ENCODE results near the gene ABCD1. TPM values are rescaled to one million over a fixed set of nuclear protein-coding genes. Genes with fewer than 3 reads are reported as not detected.

ABCD1 gene
- total and polyA plus RNA-seq, 9 of the 15 experiments (the other 6 are each of a cell fraction or from before 2014, with no cell fraction given) = 0.07 to 6.9 (median 2.2) TPM

- Histone ChIP-seq H3K4me1 (replicated peaks in 1 of 2; ENCODE audit: control insufficient read depth in 2 of 2, insufficient read depth in 2 of 2, low read length in 2 of 2) (peaks cover 0 to 64% of the 10 kb centered on the region in 2 experiments; a peak in 2 of 5 replicates), H2AFZ (ENCODE audit: low read depth, low read length) (no peak overlapping the region), H3K4me2 (ENCODE audit: insufficient read depth, low read length) (no peak overlapping the region), H4K20me1 (replicated peaks; ENCODE audit: control insufficient read depth, insufficient read depth, low read length) (no peaks in the 10 kb centered on the region), H3K9me1 (ENCODE audit: control insufficient read depth, insufficient read depth, low read length) (peaks cover 2% of the 10 kb centered on the region), H3K27ac (ENCODE audit: extremely low read depth, low read depth, low read length) (no peak overlapping the region), H3K4me3 (no peak overlapping the region), H3K79me2 (ENCODE audit: control insufficient read depth, insufficient read depth, low read length) (no peaks in the 10 kb centered on the region), H3K9me3 (replicated peaks; ENCODE audit: control insufficient read depth, insufficient read depth, low read depth, low read length) (no peaks in the 10 kb centered on the region), H3K36me3 (ENCODE audit: control insufficient read depth, insufficient read depth, low read length) (peaks cover 36% of the 10 kb centered on the region; the same call in 2 of the 3 replicates), H3K9ac (ENCODE audit: insufficient read depth in 1 of 2, low read depth in 2 of 2, low read length in 2 of 2) (no peak overlapping the region), H3K27me3 (ENCODE audit: control insufficient read depth in 2 of 2, insufficient read depth in 2 of 2, low read length in 2 of 2) (no peaks in the 10 kb centered on the region)
- no TSS peak for BruUV-seq (replicated peaks)
- no peak for FAIRE-seq
- ATAC-seq = no peak
- WGBS (ENCODE audit: insufficient coverage, low coverage, missing lambda C conversion rate) = 87% methylated on average over 5 of the region's 14 CpGs
- CTCF ChIA-PET (ENCODE audit: low intra/inter-chr PET ratio) = no interaction called here
- POLR2A ChIA-PET = no interaction called here
- in situ Hi-C loops (cut with MboI) = no loop called here
- no peak for DNase-seq (ENCODE audit: extremely low read depth in 1 of 4, low spot score in 3 of 4)
- TF ChIP-seq FIP1L1 (IDR thresholded peaks at IDR 0.05; ENCODE audit: low read depth, low read length, poor library complexity, severe bottlenecking) (peak; percentile 14), ZNF311 (CRISPR knock-in tag; IDR thresholded peaks at IDR 0.05) (no peak)
- intact Hi-C loops (cut with micrococcal nuclease) = no loop called here
These were observed 58.2 kb downstream of the ABCD1 start for GRCh38 chrX:153782871-153783270.

- no TSS peak for BruUV-seq (replicated peaks)
- ChIA-PET POLR2A (interaction anchor here (1.3 kb wide), 1 partner anchor 11 kb away, joined by 3 read pairs; the partner anchor contains the start of genes IDH3G and SSR4), CTCF (ENCODE audit: low intra/inter-chr PET ratio) (no interaction called here)
- Histone ChIP-seq H3K4me2 (ENCODE audit: insufficient read depth, low read length) (no peak overlapping the region), H3K4me1 (replicated peaks in 1 of 2; ENCODE audit: control insufficient read depth in 2 of 2, insufficient read depth in 2 of 2, low read length in 2 of 2) (peaks cover 0 to 57% of the 10 kb centered on the region in 2 experiments; a peak in 2 of 5 replicates), H3K9ac (ENCODE audit: insufficient read depth in 1 of 2, low read depth in 2 of 2, low read length in 2 of 2) (no peak overlapping the region), H3K9me3 (replicated peaks; ENCODE audit: control insufficient read depth, insufficient read depth, low read depth, low read length) (no peaks in the 10 kb centered on the region), H3K36me3 (ENCODE audit: control insufficient read depth, insufficient read depth, low read length) (peaks cover 41% of the 10 kb centered on the region; the same call in 2 of the 3 replicates), H3K27ac (ENCODE audit: extremely low read depth, low read depth, low read length) (no peak overlapping the region), H3K4me3 (no peak overlapping the region), H3K9me1 (ENCODE audit: control insufficient read depth, insufficient read depth, low read length) (peaks cover 3% of the 10 kb centered on the region), H3K27me3 (ENCODE audit: control insufficient read depth in 2 of 2, insufficient read depth in 2 of 2, low read length in 2 of 2) (no peaks in the 10 kb centered on the region), H3K79me2 (ENCODE audit: control insufficient read depth, insufficient read depth, low read length) (no peaks in the 10 kb centered on the region), H4K20me1 (replicated peaks; ENCODE audit: control insufficient read depth, insufficient read depth, low read length) (no peaks in the 10 kb centered on the region), H2AFZ (ENCODE audit: low read depth, low read length) (no peak overlapping the region)
- intact Hi-C loops (cut with micrococcal nuclease) = no loop called here
- DNase-seq (ENCODE audit: extremely low read depth in 1 of 4, low spot score in 3 of 4) (no peak), ATAC-seq (no peak), FAIRE-seq (no peak)
- in situ Hi-C loops (cut with MboI) = no loop called here
- 97% methylated on average over 15 of the region's 24 CpGs for WGBS (ENCODE audit: insufficient coverage, low coverage, missing lambda C conversion rate)
- TF ChIP-seq, protein P1, sequence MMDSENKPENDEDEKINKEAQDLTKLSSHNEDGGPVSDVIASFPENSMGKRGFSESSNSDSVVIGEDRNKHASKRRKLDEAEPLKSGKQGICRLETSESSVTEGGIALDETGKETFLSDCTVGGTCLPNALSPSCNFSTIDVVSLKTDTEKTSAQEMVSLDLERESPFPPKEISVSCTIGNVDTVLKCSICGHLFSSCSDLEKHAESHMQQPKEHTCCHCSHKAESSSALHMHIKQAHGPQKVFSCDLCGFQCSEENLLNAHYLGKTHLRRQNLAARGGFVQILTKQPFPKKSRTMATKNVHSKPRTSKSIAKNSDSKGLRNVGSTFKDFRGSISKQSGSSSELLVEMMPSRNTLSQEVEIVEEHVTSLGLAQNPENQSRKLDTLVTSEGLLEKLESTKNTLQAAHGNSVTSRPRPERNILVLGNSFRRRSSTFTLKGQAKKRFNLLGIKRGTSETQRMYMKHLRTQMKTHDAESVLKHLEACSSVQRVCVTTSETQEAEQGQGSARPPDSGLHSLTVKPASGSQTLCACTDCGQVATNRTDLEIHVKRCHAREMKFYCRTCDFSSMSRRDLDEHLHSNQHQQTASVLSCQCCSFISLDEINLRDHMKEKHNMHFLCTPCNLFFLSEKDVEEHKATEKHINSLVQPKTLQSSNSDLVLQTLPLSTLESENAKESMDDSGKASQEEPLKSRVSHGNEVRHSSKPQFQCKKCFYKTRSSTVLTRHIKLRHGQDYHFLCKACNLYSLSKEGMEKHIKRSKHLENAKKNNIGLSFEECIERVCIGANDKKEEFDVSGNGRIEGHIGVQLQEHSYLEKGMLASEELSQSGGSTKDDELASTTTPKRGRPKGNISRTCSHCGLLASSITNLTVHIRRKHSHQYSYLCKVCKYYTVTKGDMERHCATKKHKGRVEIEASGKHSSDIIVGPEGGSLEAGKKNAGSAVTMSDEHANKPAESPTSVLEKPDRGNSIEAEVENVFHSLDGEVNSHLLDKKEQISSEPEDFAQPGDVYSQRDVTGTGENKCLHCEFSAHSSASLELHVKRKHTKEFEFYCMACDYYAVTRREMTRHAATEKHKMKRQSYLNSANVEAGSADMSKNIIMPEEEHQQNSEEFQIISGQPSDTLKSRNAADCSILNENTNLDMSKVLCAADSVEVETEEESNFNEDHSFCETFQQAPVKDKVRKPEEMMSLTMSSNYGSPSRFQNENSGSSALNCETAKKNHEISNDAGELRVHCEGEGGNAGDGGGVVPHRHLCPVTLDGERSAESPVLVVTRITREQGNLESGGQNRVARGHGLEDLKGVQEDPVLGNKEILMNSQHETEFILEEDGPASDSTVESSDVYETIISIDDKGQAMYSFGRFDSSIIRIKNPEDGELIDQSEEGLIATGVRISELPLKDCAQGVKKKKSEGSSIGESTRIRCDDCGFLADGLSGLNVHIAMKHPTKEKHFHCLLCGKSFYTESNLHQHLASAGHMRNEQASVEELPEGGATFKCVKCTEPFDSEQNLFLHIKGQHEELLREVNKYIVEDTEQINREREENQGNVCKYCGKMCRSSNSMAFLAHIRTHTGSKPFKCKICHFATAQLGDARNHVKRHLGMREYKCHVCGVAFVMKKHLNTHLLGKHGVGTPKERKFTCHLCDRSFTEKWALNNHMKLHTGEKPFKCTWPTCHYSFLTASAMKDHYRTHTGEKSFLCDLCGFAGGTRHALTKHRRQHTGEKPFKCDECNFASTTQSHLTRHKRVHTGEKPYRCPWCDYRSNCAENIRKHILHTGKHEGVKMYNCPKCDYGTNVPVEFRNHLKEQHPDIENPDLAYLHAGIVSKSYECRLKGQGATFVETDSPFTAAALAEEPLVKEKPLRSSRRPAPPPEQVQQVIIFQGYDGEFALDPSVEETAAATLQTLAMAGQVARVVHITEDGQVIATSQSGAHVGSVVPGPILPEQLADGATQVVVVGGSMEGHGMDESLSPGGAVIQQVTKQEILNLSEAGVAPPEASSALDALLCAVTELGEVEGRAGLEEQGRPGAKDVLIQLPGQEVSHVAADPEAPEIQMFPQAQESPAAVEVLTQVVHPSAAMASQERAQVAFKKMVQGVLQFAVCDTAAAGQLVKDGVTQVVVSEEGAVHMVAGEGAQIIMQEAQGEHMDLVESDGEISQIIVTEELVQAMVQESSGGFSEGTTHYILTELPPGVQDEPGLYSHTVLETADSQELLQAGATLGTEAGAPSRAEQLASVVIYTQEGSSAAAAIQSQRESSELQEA (IDR thresholded peaks at IDR 0.05; ENCODE audit: low read depth) = no peak
- no peak for TF ChIP-seq SFPQ (IDR thresholded peaks at IDR 0.05; ENCODE audit: low read depth, low read length)
These were observed 58.8 kb downstream of the ABCD1 start for GRCh38 chrX:153783378-153784013.
